ENCODE data around the gene HIF1AN.
"Not testable (repeated sequence)": the region's sequence is repeated elsewhere in the genome, so short reads cannot be mapped to it uniquely, and the experiment has no call there.

Gene HIF1AN

DNA sequence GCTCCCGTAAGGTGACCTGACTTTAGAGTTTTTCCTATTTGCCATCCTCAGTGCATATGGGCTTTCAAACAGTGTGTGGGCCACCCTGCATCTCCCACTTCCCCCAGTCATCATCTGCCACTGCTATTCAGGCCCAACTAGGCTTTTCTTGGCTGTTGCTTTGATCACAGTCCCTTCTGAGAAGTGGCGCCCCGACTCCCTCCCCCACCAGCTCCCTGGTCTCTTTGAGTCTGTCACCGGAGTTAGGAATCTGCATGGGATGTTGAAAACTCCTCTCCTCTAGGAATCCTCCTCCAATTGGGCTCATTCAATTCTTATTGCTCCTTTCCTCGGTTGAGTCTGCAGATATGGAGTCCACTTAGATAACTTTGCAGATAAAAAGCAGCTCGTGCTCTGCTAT, 32.1 kb downstream of the HIF1AN start:
- no peak for DNase-seq

DNA sequence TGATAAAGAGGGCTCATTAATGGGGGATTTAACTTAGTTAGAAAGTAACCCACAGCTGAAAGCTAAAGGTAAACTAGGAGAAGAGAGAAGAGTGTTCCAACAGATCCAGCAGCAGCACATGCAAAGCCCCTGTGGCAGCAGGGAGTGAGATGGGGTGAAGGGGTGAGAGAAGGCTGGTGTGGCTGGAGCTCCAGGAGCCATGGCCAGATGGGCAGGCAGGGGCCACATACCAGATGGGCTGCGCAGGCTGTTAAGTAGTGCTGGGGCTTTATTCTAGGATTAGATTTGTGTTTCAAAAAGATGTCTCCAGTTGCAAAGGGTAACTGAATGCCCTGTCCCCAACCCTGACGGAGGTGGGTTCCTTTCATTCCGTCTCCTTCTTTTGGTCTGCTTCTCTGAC, 33.2 kb downstream of the HIF1AN start:
- no peak for DNase-seq

DNA sequence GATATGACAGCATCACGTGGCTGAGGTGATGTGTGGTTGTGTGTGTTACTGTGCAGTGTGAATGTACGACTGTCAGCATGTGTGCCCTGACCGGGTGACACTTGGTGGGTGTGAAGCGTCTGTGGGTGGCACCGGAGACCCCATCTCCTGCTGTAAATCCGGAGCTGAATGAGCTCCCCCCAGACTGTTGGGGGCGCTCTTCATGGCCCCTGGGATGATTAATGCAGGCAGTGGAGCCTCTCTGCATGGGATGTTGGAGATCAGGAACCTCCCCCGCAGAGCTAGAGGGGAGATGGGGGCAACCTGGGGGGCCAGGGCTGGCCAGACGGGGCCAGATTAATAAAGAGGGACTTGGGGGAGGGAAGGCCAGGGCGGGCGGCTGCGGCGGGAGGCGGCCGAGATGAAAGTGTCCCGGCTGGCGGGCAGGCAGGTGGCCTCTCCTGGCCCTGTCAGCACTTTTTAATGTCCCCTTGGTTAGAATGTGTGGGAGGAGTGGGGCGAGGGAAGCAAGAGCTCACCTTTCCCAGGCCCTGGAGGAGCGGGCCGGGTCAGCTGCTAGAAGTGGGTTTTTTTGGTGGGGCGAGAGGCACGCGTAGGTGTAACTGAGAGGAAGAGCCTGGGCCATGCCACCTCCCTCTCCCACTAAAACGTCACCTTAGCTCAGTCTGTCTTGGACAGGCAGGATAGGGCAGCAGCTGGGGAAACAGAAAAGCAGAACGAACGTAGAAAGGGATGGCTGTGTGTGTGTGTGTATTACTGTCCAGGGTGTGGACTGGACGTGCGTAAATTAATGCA, 34.1 kb downstream of the HIF1AN start:
- no peak for DNase-seq

DNA sequence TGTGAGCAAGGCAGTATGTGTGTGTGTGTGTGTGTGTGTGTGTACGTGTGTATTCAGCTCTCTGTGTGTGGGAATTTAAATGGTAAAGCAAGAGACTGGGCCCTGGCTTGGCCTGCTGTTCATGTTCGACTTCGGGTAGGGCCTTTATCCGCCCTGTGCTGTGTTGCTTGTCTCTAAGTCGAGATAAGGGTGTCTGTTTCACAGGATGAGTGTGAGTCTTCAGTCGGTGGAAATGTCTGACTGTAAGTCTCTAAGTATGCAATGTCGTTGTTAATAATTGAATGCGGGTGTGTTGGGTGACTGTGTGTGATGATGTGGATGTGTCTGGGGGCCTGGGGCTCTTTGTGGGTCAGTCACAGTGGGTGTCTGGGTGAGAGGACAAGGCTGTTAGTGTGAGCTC, 34.8 kb downstream of the HIF1AN start:
- no peak for DNase-seq

DNA sequence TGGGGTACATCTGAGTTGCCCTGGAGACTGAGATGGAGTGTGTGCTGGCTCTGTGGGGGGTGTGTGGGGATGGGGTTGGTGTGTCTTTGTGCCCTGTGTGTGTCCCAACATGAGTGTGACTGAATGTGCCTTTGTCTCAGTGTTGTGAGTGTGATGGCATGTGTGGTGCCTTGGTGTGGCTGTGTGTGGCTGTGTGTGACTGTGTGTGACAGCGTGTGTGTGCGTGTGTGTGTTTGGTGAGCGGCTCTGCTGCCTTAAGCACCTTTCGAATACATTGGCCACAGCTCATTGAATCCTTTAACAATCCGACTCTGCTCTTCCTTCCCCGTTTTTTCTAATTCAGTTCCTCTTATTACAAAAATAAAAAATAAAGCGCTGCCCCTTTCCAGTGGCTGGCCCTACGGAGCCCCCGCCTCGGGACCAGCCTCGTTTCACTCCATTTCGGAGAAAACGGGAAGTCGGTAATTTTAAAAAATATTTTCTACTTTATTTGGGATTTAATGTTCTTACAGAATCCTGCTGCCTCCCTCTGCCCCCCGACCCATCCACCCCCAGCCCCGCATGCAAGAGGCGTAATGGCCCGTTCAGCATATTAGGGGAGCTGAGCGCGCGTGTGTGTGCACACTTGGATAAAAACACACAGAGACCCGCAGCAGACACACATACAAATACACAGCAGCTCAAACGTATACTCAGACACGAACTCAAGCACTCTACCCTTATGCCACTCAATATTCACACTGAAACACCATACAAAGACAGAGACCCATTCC, 35.5 kb downstream of the HIF1AN start:
- DNase-seq = no peak

DNA sequence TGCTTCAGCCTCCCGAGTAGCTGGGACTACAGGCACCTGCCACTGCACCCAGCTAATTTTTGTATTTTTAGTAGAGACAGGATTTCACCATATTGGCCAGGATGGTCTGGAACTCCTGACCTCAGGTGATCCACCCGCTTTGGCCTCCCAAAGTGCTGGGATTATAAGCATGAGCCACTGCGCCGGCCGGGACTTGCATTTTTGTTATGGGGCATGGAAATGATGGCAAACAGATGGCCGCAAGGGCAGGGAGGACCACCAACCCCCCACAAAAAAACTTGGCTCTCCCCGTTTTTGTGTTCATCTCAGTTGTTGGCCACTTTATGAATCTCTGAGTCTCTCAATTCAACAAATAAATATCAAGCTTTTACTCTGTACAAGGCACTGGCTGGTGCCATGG, 39.4 kb downstream of the HIF1AN start:
- DNase-seq = not testable (repeated sequence)

DNA sequence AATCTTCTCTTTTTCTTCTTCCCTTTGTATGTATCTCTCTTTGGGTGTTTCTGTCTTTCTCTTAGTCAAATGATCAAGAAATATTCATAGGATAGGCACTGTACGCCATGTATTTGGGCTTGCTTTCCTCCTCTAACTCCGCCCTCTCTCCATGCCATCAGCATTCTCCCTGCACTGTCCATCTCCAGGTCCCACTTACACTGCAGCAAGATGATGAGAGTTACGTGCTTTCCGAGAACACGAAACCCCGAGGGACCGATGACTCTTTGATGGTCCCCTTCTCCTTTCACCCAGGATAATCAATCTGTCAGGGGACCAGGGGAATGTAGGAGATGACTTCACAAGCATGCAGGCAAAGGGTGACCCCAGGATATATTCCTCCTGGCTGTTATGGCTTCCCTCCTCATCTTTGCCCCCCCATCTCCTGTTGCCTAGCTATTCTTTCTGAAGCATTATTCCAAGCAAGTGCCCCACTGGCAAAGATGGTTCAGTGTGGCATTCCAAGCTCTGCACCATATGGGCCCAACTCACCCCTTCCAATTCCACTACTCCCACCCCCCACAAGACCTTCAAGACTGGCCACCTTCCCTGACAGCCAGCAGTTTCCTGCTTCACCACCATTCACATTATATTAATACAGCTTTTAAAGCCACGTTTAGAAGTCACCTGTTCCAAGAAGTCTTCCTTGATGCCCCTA, 40.0 kb downstream of the HIF1AN start:
- DNase-seq = no peak

DNA sequence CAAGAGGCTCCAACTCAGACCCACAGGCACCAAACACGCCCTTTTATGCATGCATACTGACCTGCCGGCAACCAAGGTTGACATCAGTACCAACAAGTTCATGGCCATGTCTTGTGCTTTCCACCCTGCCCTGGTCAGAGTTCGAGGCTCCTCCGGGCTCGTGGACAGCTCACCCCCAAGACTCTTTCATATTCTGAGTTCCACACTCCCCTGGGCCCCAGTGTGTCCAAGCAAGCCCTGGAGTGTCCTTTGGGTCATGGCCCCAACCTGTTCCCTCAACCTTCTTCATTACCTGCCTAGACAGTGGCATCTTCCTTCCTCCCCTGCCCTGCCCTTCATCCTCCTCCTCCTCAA, 40.5 kb downstream of the HIF1AN start:
- no peak for DNase-seq

DNA sequence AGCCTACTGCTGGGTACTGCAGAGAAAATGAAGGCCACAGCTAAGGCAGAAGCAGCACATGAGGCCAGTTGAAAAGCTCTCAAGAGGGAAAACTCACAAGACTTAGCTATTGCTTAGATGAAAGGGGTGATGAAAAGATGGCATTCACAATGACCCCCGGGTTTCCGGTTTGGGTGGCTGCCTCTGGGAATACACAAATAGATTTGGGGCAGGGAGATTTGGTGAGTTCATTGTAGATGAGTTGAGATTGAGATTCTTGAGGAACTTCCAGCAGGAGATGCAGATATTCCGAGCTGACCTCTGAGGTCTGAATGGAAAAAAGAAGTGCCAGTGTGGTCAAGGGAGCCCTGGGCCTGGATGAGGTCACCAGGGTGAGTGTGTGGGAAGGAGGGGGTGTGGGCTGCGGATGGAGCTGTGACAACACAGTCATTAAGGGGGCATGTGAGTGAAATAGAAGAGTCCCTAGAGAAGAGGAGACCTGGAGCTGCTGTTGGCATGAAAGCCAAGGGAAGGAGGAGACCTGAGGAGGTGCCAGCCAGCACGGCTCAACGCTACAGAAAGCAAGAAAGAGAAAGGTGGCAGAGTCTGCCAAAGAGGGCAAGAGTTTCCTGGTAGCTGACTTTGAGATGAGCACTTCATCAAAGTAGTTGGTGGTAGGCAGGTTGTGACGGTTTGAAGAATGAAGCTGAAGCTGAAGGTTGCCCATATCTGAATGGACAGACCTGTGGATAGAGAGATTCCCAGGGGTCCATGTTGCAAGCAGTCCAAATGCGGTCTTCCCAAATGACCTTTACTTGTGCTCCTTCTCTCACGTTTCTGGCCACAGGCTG, 43.7 kb downstream of the HIF1AN start:
- DNase-seq = no peak

DNA sequence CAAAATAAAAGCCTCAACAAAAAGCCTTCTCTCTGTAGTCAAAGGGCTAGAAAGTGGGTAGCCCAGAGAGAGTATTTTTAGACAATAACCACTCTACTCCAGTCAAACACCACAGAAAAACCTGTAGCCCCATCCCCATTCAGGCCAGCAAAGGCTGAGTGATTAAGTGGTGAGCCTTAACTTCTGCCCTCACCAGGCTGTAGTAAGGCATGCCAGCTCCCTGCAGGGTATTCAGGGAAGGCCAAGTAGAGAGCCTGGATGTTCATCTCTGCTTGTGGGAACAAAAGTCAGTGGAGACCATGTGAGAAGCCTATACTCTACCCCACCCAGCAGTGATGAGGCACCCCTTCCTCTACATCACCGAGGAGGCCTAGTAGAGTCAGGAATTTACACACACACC, 51.2 kb downstream of the HIF1AN start:
- no peak for DNase-seq

DNA sequence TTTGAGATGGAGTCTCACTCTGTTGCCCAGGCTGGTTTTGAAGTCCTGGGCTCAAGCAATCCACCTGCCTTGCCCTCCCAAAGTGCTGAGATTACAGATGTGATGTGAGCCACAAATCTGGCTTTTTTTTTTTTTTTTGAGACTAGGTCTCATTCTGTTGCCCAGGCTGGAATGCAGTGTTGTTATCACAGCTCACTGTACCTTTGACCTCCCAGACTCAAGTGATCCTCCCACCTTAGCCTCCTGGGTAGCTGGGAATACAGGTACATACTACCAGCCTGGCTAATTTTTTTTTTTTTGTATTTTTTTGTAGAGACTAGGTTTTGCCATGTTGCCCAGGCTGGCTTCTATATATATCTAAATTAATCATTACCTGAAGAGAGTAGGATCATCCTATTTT, 62.4 kb downstream of the HIF1AN start:
- no peak for DNase-seq

DNA sequence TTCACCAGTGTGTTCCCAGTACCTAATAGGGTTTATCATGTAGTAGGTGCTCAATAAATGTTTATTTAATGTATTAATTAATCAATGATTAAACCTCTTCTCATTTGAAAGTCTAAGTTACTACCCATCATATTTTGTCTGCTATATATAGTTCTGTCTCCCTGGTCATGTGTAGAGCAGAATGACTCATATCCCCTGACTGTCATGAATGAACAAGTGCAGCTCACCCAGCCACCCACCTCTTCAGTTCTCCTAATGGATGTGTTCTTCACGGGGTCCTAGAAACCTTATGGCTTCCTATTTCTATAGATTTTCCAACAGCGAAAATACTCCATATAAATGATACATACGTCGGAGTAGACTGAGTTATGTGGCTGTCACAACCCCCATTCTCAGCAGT, 64.5 kb downstream of the HIF1AN start:
- no peak for DNase-seq

DNA sequence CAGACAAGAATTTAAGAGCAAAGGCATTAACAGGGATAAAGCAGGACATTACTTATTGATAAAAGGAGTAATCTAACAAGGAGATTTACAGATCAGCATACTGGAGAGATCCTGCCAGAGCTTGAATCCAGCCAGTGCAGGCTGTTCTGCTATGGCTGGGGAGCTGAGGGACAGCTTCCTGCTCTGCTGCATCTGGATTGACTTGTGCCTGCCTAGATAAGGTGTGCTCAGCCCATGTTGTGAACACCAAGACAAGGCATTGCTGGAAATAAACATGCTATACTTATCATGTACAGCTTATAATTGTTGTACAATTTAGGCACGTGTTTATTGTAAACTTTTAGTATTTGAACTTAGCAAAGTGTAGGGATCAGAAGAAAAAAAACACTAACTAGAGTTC, 71.7 kb downstream of the HIF1AN start:
- no peak for DNase-seq

Measured in cerebellar nuclear complex (tissue), 1 donor.